GM19395 (cell line): ENCODE data around the gene IL4I1.
A peak's percentile ranks its signal among the peaks of the same experiment; 100 is the strongest.

Source experiments
- ATAC-seq: cut with Tn5 transposase; IDR thresholded peaks from one replicate; pipeline ENCODE4 v1.9.1; 2021; ENCODE audit warnings: mild to moderate bottlenecking, moderate library complexity; ENCODE audit not compliant: unreplicated experiment

Gene IL4I1

DNA sequence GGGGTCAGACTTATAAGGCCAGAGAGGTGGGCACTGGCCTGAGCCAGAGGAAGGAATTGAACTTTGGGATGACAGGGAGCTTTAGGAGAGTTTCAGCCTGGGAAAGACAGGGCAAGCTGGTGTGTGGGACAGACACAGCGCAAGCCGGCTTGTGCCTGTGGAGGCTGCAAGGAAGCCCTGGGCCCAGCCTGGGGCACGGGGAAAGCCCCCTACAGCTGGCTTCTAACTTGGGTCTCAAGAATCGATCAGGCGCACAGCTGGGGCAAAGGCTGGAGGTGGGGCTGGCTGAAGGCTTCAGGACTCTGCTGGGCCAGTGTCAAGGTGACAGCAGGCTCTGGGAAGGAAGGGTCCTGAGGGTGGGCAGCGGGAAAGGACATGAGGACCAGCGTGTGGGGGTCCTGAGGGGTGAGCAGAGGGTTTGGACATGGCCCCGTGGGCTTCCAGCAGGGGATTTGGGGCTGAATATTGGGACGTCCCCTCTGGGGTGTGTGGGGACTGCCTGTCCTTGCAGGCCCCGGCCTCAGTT, 42.8 kb downstream of the IL4I1 start:
- no peak for ATAC-seq

DNA sequence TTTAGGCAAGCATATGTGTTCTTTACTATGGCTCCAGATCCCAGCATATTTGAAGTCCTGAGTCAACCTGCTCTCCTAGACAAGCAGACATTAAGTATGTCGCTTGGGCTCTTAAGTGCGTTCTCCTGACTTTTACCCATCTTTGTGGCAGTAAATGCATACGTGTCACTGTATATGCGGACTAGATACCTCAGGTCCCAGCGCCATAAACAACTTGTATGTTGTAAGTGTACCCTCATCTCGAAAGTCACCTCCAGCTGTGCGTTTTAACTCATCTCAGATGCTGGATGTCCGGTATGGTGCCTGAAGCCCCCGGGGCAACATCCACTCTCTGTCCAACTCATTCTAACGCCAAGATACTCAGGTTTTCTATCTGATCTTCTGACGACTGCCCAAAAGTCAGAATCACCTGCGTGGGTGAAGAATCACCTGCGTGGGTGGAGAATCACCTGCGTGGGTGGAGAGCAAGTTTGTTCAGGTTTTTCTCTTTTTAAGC, 44.0 kb downstream of the IL4I1 start:
- ATAC-seq: no peak

DNA sequence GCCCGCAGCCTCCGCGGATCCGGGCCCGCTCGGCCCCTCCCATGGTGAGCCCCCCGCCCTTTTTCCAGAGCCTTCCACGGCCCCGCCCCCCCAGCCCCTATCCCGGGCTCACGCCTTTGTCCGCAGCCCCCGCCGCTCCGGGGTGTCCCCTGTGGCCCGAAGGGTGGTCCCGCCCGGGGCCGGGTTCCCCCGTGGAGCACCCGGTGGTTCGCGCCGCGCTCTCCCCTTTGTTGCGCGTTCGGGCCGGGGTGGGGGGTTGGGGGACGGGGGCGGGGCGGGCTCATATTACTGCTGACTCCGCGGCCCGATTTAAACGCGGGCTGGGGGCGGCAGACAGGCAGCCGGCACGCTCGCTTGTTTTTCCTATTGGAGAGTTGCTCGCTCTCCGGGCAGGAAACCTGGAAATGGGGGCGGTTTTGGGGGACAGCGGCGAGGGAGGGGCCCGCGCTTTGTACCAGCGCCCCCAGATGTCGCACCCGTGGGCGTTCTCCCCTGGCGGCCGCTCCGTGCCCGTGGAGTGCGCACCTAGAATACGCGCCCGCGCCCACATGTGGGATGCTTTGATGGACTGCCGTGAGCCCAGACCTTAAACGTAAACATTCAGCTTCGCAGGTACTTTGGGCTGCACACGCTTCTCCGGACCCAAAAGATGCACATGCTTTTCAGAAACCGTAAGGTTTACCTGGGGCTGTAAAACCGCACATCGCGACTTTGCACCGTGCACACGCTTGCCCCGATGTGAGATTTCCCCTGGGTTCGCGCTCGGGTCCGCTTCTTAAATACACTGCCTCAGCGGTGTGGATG, 45.0 kb downstream of the IL4I1 start:
- no peak for ATAC-seq

DNA sequence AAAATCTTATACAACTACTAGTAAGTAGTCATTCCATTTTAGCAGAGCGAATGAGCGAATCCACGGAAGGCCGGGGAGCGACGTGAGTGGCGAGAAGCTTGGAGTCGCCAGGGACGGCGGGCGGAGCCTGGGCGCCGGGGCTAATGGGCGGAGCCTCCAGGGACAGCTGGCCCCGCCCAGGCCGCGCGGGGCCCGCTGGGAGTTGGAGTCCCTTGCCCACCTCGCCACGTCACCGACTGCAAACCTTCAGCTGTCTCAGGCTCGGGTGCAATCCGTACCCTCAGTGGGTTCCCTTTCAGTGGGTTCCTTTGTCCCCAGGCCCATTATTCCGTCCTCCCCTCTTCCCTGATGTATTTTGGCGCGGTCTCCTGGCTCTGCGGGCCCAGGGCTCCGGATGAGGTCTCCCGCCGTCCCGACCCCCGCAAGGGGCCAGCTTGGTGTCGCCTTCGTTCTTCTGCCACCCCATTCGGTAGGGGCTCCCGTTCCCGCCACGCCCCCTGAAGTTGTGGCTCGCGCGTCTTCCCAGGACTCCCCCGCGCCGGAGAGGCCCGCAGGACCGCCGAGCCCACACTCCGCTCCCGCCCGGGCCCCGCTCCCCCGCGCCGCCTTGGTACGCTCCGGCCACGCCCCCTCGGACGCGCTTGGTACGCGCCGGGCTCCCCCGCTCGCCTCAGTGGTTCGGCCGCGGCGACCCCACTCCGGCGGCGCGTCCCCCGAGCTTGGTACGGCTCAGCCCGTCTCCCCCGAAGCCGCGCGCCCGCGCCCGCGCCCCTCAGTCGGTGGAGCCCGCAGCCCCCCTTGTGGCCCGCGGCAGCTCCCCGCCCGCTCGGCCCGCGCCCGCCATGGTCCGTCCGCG, 46.0 kb downstream of the IL4I1 start, which contains the start of gene PTOV1:
Gene PTOV1, plus strand, starts transcription at position 673 of the 856 bp plus-strand sequence.
- peak; percentile 74 for ATAC-seq

DNA sequence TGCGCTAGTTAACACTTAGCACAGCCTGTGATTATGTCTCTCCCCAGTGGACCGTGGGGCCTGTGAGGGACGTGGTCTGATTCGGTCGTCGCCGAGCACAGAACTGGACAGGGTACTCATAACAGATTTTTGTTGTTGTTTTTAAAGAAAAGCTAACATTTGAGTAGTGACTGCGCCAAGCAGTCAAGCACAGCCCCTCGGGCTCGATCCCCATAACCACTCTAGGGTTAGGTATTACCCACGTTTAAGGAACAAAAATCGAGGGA, 46.5 kb downstream of the IL4I1 start:
- no peak for ATAC-seq

DNA sequence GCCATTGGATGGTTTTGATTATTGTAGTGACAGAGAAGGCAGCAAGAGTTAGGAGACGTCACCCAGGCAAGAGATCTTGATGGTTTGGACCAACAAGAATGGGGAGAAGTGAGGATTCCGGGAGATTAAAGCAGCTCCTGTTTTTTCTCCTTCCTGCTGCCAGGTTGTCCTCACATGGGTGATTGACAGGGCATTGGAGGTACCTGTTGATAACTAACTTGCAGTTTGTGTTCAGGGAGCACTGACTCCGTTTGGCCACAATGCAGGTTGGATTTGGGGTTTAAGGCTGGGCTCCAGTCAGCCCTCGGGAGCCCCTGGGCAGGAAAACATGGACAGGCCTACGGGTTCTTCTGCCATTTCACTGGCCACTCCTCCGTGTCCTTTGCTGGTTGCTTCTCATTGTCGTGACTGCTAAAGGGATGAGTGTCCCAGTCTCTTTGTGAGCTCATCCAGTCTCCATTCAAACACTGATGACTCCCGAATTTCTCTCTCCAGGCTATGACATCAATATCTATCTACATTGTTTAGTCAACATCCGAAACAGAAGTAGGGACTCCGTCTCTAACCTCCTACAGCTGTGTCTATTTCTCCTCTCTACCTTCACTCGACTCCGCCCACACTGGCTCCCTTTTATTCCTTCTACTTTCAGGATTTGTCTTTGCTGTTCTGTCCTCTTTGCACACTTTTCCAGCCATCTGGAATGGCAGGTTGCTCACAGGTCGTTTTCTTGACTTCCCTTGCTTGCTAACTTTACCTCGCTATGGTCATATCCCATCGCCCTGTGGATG, 47.1 kb downstream of the IL4I1 start:
- ATAC-seq: no peak

DNA sequence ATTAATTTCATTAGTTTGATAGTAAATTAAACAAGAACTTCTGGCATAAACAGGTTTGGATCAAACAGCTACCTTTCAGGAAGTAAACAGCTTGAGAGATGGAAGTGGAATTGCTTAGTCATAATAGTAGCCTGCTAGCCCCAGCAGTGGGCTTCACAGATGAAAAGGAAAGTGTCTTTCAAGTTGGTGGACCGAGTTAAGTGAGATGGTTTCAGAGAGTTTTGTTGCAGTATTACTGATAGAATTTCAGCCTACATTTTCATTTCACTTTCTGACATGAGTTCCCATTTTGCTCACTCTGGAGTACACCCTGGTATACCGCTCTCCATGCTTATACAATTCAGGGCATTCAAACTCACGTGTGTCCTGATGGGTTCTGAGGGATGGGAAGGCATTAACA, 47.7 kb downstream of the IL4I1 start:
- ATAC-seq: no peak

DNA sequence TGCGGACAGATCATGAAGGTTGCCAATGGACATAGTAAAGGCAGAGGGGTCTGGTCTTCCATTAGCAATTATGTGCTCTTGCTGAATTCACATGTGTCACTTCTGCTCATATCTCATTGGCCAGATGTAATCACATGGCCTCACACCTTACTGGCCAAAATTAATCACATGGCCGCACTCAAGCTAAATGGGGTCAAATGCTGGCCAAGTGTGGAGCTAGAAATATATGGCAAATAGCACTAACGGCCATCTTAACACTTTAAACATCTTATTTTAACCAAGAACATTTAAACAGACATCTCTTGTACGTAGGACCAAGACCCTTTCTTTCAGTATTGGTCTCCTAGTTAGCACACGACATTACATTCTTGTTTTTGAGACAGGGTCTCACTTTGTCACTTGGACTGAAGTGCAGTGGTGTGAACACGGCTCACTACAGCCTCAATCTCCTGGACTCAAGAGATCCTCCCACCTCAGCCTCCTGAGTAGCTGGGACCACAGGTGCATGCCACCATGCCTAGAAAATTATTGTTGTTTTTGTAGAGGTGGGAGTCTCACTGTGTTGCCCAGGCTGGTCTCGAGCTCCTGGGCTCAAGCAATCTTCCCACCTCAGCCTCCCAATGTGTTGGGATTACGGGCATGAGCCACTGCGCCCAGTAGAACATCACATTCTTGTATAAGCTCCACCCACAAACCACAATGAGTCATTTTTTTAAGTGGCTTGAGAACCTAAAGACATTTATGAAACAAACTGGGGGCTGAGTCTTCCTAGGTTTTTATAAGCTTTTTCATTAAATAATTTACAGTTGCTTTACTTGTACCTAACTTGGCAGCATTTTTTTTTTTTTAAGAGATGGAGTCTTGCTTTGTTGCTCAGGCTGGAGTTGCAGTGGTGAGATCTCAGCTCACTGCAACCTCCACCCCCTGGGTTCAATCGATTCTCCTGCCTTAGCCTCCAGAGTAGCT, 48.7 kb downstream of the IL4I1 start:
- no peak for ATAC-seq

DNA sequence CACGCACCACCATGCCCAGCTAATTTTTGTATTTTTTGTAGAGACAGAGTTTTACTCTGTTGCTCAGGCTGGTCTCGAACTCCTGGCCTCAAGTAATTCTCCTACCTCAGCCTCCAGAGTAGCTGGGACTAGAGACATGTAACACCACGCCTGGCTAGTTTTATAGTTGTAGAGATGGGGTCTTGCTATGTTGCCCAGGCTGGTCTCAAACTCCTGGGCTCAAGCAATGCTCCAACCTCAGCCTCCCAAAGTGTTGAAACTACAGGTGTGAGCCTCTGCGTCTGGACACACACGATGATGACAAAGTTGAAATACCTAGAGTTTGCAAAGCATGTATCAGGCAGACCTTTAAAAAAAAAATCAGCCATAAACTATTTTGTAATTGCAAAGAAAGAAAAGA, 50.3 kb downstream of the IL4I1 start:
- no peak for ATAC-seq

DNA sequence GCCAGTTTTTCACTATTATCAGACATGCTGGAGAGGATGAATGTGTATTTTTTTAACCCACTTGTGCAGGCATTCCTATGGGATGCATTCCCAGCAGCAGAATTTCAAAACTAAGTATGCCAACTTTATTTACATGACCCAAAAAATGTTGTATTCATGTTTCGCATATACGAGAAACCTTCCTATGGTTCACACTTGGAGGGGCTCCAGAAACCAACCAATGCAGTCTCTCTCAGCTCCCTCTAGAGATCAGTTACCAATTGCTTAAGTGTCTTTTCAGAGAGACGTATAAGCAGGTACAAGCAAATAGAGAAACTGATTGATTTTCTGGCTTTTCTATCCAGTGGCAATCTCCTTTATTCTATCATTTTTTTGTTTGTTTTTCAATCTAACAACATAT, 51.3 kb downstream of the IL4I1 start:
- no peak for ATAC-seq

DNA sequence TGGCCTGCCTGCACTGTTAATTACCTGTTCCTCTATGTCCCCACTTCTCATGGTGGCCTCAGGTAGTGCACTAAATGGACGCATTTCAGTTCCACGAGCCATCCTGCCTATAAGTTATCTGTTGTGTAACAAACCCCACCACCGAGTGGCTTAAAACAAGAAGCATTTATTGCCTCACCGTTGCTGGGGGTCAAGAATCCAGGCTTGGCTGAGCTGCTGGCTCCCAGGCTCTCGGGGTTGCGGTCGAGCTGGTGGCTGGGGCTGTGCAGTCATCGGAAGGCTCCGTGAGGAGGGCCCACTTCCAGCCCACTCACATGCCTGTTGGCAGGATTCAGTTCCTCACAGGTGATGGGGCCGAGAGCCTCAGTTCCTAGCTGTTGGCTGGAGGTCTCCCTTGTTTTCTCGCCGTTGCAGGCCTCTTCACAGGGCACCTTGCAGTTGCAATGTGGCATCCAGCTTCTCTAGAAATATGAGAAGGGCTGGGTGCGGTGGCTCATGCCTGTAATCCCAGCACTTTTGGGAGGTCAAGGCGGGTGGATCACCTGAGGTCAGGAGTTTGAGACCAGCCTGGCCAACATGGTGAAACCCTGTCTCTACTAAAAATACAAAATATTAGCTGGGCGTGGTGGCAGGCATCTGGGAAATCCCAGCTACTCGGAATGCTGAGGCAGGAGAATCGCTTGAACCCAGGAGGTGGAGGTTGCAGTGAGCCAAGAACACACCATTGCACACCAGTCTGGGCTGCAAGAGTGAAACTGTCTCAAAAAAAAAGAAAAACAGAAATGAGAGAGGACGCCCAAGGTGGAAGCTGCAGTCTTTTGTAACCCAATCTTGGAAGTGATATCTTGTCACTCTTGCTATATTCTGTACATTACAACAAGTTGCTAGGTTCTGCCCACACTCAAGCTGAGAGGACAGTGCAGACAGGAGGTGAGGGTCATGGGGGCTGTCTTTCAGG, 52.3 kb downstream of the IL4I1 start:
- no peak for ATAC-seq

DNA sequence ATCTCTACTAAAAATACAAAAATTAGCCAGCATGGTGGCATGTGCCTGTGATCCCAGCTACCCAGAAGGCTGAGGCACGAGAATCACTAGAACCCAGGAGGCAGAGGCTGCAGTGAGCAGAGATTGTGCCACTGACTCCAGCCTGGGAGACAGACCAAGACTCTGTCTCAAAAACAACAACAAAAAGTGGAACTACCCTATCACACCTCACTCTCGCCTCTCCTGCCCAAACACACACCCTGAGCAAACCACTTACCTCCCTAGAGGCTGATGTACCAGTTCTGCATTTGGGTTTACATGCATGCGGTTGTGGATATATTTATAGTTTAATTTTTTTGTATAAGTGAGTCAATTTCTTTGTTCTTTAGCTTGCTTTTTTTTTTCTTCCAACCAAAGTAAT, 53.4 kb downstream of the IL4I1 start:
- ATAC-seq: no peak

DNA sequence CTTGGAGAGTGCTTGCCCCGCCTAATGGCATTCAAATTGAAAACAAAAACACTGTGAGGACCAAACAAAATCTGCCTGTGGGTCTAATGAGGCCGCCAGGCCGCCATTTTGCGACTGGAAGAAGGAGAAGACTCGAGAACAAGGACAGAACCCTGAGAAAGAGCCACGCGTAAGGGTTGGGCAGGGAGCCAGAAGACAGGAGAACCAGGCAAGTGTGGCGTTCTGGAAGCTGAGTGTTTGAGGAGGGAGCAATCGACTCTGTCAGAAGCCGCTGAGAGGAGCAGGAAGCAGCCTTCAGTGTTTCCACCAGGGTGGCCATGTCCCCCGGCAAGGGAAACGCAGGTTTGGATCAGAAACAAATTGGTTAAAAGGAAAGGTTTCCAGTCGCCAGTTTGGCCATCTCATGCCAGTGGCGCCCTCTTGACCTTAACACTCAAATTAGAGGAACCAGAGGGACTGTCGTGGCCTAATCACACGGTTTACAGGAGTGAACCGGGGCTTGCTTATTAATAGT, 55.9 kb downstream of the IL4I1 start:
- no peak for ATAC-seq

DNA sequence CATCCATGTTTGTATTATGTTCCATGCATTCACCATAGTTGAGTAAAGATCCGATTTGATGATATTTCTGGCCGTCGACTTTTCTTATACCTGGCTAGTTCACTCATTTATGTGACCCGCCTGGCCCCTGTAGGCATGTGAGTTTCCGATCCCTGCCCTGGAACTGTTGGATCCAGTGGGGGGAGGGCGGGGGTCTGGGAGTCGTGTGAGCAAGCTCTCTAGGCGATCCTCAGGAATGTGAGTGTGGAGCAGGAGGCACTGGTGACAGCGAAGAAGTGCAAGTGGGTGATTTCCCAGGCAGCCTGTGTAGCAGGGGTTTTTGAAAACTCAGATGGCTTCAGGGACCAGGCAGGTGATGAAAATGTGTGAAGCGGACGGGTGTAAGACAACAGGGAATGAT, 56.4 kb downstream of the IL4I1 start:
- ATAC-seq: no peak

DNA sequence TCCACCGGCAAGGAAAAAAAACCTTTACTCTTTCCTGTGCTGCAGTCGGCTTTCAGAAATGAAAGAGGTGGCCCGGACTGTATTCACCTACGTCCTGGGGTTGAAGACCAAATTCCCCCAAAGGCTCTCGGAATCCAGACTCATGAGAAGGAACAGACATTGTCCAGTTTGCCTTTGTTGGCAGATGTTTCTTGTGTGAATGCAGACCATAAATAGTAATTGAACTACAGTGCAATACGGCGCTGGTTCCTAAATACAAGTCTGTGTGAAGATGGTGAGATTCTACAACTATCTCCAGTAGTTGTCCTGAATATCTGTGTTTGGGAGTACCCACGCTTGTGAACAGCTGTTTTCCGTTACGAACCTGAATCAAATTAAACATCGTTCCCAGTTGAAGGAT, 57.0 kb downstream of the IL4I1 start:
- ATAC-seq: no peak
